ENCODE results near the gene MS4A13.

The MS4A13 gene

DNA sequence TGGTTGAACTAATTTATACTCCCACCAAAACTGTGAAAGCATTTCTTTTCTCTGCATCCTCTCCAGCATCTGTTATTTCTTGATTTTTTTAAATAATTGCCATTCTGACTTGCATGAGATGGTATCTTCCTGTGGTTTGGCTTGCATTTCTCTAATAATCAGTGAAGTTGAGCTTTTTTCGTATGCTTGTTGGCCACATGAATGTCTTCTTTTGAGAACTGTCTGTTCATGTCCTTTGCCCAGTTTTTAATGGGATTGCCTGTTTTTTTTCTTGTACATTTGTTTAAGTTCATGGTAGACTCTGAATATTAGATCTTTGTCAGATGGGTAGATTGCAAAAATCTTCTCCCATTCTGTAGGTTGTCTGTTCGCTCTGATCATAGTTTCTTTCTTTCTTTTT, 46.1 kb downstream of the MS4A13 start:
- H3K9ac ChIP-seq (ENCODE audit: low read length), result no peak overlapping the region
- H3K4me1 ChIP-seq (ENCODE audit: control insufficient read depth, insufficient read depth, low read length), result no peaks in the 10 kb centered on the region
- no peaks in the 10 kb centered on the region for H3K36me3 ChIP-seq (ENCODE audit: control insufficient read depth, insufficient read depth, low read length)
- H3K27me3 ChIP-seq (ENCODE audit: control insufficient read depth, insufficient read depth, low read length), result no peaks in the 10 kb centered on the region
- H3K27ac ChIP-seq (ENCODE audit: low read depth, low read length), result no peak overlapping the region
- H3K4me3 ChIP-seq (ENCODE audit: low read length), result no peak overlapping the region

DNA sequence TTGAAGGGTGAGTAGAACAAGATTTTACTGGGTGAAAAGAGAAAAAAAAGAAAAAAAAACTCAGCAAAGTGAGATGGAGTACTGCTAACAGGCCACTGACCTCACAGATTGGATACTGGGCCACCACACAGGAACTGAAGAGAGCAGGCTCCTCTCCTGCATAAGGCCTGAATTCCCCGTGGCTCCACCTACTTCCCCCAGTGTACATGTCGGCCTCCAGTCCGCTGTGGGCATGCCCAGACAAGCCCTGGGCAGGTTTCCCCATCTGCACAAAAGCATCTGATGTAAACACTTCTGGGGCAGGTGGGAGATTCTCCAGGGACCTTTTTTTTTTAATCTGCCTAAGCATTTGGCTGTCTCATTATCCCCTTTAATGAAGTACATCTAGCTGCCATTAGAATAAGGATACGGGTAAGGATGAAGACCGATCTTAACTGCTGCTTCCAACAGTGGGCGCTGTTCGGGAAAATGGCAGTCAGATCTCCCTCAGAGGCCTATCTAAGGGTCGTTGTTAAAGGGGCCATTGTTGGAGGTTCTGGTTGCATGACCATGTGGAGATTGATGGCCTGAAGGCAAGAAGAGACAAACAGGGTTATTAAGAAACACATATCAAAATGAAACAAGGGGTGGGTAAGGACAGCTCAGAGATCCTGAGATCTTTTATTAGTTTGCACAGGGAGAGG, 48.5 kb downstream of the MS4A13 start:
- Histone ChIP-seq H3K4me3 (ENCODE audit: low read length) (no peak overlapping the region), H3K36me3 (ENCODE audit: control insufficient read depth, insufficient read depth, low read length) (no peaks in the 10 kb centered on the region), H3K9ac (ENCODE audit: low read length) (no peak overlapping the region), H3K4me1 (ENCODE audit: control insufficient read depth, insufficient read depth, low read length) (no peaks in the 10 kb centered on the region), H3K27ac (ENCODE audit: low read depth, low read length) (no peak overlapping the region), H3K27me3 (ENCODE audit: control insufficient read depth, insufficient read depth, low read length) (no peaks in the 10 kb centered on the region)

DNA sequence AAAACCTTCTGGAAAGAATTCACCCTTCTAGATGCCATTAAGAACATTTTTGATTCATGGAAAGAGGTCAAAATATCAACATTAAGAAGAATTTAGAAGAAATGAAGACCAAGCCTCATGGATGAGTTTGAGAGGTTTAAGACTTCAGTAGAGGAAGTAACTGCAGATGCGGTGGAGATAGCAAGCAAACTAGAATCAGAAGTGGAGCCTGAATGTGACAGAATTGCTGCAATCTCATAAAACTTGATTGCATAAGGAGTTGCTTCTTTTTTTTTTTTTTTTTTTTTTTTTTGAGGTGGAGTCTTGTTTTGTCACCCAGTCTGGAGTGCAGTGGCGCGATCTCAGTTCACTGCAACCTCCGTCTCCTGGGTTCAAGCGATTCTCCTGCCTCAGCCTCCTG, 51.6 kb downstream of the MS4A13 start:
- Histone ChIP-seq H3K27me3 (ENCODE audit: control insufficient read depth, insufficient read depth, low read length) (no peaks in the 10 kb centered on the region), H3K4me1 (ENCODE audit: control insufficient read depth, insufficient read depth, low read length) (no peaks in the 10 kb centered on the region), H3K36me3 (ENCODE audit: control insufficient read depth, insufficient read depth, low read length) (no peaks in the 10 kb centered on the region), H3K4me3 (ENCODE audit: low read length) (no peak overlapping the region), H3K9ac (ENCODE audit: low read length) (no peak overlapping the region), H3K27ac (ENCODE audit: low read depth, low read length) (no peak overlapping the region)

DNA sequence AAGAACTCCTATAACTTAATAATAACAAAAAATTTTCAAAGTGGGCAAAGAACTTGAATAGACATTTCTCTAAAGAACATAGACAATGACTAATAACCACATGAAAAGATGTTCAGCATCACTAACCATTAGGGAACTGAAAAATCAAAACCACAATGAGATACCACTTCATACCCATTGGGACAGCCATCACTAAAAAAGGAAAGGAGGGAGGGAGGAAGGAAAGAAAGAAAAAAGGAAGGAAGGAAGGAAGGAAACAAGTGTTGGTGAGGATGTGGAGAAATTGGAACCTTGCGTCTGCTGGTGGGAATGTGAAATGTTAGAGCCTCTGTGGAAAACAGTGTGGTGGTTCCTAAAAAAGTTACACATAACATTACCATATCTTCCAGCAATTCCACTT, 55.8 kb downstream of the MS4A13 start:
- H3K4me3 ChIP-seq (ENCODE audit: low read length), result no peak overlapping the region
- H3K36me3 ChIP-seq (ENCODE audit: control insufficient read depth, insufficient read depth, low read length), result no peaks in the 10 kb centered on the region
- no peak overlapping the region for H3K27ac ChIP-seq (ENCODE audit: low read depth, low read length)
- H3K9ac ChIP-seq (ENCODE audit: low read length), result no peak overlapping the region
- H3K27me3 ChIP-seq (ENCODE audit: control insufficient read depth, insufficient read depth, low read length), result no peaks in the 10 kb centered on the region
- H3K4me1 ChIP-seq (ENCODE audit: control insufficient read depth, insufficient read depth, low read length), result no peaks in the 10 kb centered on the region

DNA sequence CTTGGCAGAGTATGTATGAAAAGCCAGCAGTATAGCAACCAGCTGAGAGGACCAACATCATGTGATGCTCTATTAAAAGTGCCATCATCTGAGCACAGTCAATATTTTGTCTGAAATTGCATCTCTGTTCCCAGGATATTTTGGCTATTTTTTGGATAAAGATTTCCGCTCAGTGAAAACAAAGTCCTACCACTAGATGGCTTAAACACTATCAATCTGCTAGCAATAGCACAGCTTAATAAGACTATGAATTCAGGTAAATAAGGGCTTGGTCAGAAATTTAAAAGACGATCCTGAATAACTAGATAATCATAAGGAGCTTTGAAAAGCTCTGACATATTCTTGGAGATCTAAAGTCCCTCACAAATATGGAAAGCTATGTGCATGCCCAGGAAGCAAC, 74.4 kb downstream of the MS4A13 start:
- H3K27ac ChIP-seq (ENCODE audit: low read depth, low read length), result no peak overlapping the region
- no peaks in the 10 kb centered on the region for H3K36me3 ChIP-seq (ENCODE audit: control insufficient read depth, insufficient read depth, low read length)
- H3K9ac ChIP-seq (ENCODE audit: low read length), result no peak overlapping the region
- H3K27me3 ChIP-seq (ENCODE audit: control insufficient read depth, insufficient read depth, low read length), result no peaks in the 10 kb centered on the region
- H3K4me3 ChIP-seq (ENCODE audit: low read length), result no peak overlapping the region
- no peaks in the 10 kb centered on the region for H3K4me1 ChIP-seq (ENCODE audit: control insufficient read depth, insufficient read depth, low read length)
